Calu3 (cell line): ENCODE measurements around the gene MIPOL1. TPM values are rescaled to one million over a fixed set of nuclear protein-coding genes. Genes with fewer than 3 reads are reported as not detected.
A peak's percentile ranks its signal among the peaks of the same experiment; 100 is the strongest.

Experiments used
- BruUV-seq: library from RNA; stranded (reverse); fragments of 400-500 nt; replicated peaks from 2 replicates; lab custom pipeline; 2021; lab: Mats Ljungman, UMichigan
- CTCF ChIA-PET: fragments of 300-600 bp; sonication (Branson Sonifier 250); formaldehyde crosslinking; loops from one replicate; lab custom pipeline; 2022; ENCODE audit warnings: antibody characterized with exemption; lab: Charles Lee
- DNase-seq: peaks from one replicate; pipeline ENCODE4 v3.0.0; 2022
- H3K27ac Mint-ChIP-seq: one replicate; pipeline ENCODE4 v1.8.0; 2022; ENCODE audit warnings: mixed read lengths; ENCODE audit not compliant: unreplicated experiment
- H3K27me3 Mint-ChIP-seq: one replicate; pipeline ENCODE4 v1.8.0; 2022; ENCODE audit warnings: mixed read lengths; ENCODE audit not compliant: unreplicated experiment
- H3K36me3 Mint-ChIP-seq: one replicate; pipeline ENCODE4 v1.8.0; 2022; ENCODE audit warnings: mild to moderate bottlenecking, moderate library complexity, mixed read lengths; ENCODE audit not compliant: insufficient read depth, unreplicated experiment
- H3K4me1 Mint-ChIP-seq: one replicate; pipeline ENCODE4 v1.8.0; 2022; ENCODE audit warnings: mild to moderate bottlenecking, low read depth, mixed read lengths; ENCODE audit not compliant: unreplicated experiment
- H3K4me3 Mint-ChIP-seq: one replicate; pipeline ENCODE4 v1.8.0; 2022; ENCODE audit warnings: mild to moderate bottlenecking, low read depth, moderate library complexity, mixed read lengths; ENCODE audit not compliant: unreplicated experiment
- H3K9me3 Mint-ChIP-seq: one replicate; pipeline ENCODE4 v1.8.0; 2022; ENCODE audit warnings: low read depth, mixed read lengths; ENCODE audit not compliant: unreplicated experiment
- intact Hi-C: fragments of 100-400 bp; cut with micrococcal nuclease; formaldehyde crosslinking; loops from one replicate; pipeline ENCODE4 v1.10.0; 2022; ENCODE audit not compliant: unreplicated experiment
- total RNA-seq: library from RNA; stranded (reverse); gene quantifications from 2 replicates; pipeline ENCODE4 v1.2.3, GENCODE V29; 2022
- TF ChIP-seq, protein P1 (sequence below): fragments of 200-600 bp; IDR thresholded peaks from one replicate; pipeline ENCODE4 v1.8.0; 2022; ENCODE audit warnings: antibody characterized with exemption; ENCODE audit not compliant: unreplicated experiment

The MIPOL1 gene
- total RNA-seq, 1 experiment from 2014 or later, result 27.2 TPM

DNA sequence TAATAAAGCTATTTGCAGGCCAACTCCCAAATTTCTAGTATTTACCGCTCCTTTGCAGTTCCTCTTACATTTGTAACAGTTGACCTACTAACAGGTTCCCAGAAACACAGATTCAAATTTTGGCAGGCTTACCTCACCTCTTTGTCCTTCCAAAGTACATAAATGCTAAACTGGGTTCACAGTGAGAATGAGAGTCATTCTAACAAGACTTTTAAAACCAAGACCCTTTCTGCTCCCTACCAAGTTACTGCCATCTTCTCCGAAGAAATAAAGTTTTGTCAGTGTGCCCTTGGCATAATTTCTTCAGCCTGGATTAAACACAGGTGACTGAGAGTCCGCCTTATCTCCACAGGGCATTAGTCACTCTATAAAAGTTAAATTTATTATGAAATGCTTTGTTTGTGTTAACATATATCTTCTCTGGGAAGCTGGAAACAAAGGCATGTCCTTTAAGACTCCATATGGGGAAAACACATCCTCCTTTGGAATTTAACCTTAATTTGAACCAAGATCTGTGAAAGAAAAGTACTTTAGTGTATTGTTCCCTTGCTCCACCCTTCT, 369.2 kb downstream of the MIPOL1 start:
- intact Hi-C loops, result loop anchor here (1.0 kb wide), 2 partner anchors 13 to 321 kb away; no protein-coding TSS in a partner anchor
- H3K27ac Mint-ChIP-seq, result peak overlapping the region; percentile 96
- peak; percentile 44 for DNase-seq
- H3K4me3 Mint-ChIP-seq, result peak overlapping the region; percentile 64
- CTCF ChIA-PET, result interaction anchor here (0.5 to 0.7 kb wide), 3 partner anchors 20 to 336 kb away, joined by 3 to 4 read pairs (median 3); no protein-coding TSS in a partner anchor
- no TSS peak for BruUV-seq
- TF ChIP-seq, protein P1, sequence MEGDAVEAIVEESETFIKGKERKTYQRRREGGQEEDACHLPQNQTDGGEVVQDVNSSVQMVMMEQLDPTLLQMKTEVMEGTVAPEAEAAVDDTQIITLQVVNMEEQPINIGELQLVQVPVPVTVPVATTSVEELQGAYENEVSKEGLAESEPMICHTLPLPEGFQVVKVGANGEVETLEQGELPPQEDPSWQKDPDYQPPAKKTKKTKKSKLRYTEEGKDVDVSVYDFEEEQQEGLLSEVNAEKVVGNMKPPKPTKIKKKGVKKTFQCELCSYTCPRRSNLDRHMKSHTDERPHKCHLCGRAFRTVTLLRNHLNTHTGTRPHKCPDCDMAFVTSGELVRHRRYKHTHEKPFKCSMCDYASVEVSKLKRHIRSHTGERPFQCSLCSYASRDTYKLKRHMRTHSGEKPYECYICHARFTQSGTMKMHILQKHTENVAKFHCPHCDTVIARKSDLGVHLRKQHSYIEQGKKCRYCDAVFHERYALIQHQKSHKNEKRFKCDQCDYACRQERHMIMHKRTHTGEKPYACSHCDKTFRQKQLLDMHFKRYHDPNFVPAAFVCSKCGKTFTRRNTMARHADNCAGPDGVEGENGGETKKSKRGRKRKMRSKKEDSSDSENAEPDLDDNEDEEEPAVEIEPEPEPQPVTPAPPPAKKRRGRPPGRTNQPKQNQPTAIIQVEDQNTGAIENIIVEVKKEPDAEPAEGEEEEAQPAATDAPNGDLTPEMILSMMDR, result no peak
- peaks cover 3% of the 10 kb centered on the region for H3K9me3 Mint-ChIP-seq
- peaks cover 26% of the 10 kb centered on the region for H3K36me3 Mint-ChIP-seq
- peaks cover 36% of the 10 kb centered on the region for H3K4me1 Mint-ChIP-seq
- H3K27me3 Mint-ChIP-seq, result no peaks in the 10 kb centered on the region

DNA sequence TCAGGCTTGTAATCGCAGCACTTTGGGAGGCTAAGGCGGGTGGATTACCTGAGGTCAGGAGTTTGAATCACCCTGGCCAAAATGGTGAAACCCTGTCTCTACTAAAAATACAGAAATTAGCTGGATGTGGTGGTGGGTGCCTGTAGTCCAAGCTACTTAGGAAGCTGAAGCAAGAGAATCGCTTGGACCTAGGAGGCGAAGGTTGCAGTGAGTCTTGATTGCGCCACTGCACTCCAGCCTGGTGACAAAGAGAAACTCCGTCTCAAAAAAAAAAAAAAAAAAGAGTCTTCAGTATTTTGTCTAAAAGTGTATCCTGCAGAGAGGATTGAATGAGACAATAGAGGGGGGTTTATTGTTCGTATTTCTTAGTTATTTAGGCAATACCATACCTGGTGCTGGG, 372.0 kb downstream of the MIPOL1 start:
- no peaks in the 10 kb centered on the region for H3K27me3 Mint-ChIP-seq
- H3K4me1 Mint-ChIP-seq, result peaks cover 26% of the 10 kb centered on the region
- no TSS peak for BruUV-seq
- peaks cover 20% of the 10 kb centered on the region for H3K36me3 Mint-ChIP-seq
- no peak overlapping the region for H3K4me3 Mint-ChIP-seq
- peaks cover 3% of the 10 kb centered on the region for H3K9me3 Mint-ChIP-seq
- intact Hi-C loops, result no loop called here
- no peak for DNase-seq
- CTCF ChIA-PET, result no interaction called here
- no peak overlapping the region for H3K27ac Mint-ChIP-seq
- TF ChIP-seq, protein P1, result no peak

DNA sequence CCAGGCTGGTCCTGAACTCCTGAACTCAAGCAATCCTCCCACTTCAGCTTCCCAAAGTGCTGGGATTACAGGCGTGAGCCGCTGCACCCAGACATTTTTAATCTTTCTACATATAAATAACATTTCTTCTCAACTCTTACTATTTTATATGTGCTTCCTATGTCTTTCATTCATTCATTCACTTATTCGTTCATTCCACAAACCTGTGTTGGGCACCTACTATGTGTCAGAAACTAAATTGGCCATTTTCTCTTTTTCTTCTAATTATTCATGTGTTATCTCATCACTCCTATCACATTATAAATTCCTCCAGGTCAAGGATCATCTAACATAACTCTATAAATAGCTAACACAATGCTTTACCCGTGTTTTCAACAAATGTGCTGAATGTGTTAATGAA, 373.7 kb downstream of the MIPOL1 start:
- TF ChIP-seq, protein P1, result no peak
- BruUV-seq, result no TSS peak
- peaks cover 13% of the 10 kb centered on the region for H3K36me3 Mint-ChIP-seq
- H3K27ac Mint-ChIP-seq, result no peak overlapping the region
- no peak for DNase-seq
- CTCF ChIA-PET, result no interaction called here
- H3K4me1 Mint-ChIP-seq, result peaks cover 26% of the 10 kb centered on the region
- intact Hi-C loops, result no loop called here
- no peak overlapping the region for H3K4me3 Mint-ChIP-seq
- H3K9me3 Mint-ChIP-seq, result peaks cover 3% of the 10 kb centered on the region
- H3K27me3 Mint-ChIP-seq, result no peaks in the 10 kb centered on the region

DNA sequence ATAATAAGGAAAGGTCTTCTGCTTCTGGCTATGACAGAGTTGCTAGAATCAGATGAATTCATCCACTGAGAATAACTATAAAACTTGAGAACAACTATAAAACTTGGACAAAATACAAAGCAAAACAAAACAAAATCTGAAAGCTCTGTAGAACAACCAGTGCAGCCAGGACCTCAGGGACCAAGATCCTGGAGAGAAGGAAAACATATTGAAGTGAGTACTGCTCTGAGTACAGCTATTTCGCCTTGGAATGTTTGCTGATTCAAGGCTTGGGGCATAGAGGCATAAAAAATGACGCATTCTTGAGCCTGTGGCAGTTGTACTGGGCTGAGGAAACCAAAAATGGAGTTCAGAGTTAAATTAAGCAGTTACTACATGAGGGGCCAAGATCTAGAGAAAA, 375.6 kb downstream of the MIPOL1 start:
- TF ChIP-seq, protein P1, result no peak
- Mint-ChIP-seq H3K27ac (no peak overlapping the region), H3K4me1 (peaks cover 37% of the 10 kb centered on the region), H3K9me3 (peaks cover 3% of the 10 kb centered on the region), H3K4me3 (no peak overlapping the region), H3K27me3 (no peaks in the 10 kb centered on the region), H3K36me3 (peaks cover 5% of the 10 kb centered on the region)
- BruUV-seq, result no TSS peak
- CTCF ChIA-PET, result no interaction called here
- intact Hi-C loops, result no loop called here
- no peak for DNase-seq
